NCI-H2081 treated with DMSO at 0.1 percent for 48 hours (cell line): ENCODE measurements around the gene PLEKHH3.

Experiments used
- DNase-seq: peaks from one replicate; lab custom pipeline; 2025; lab: John Stamatoyannopoulos, UW

PLEKHH3 gene

GRCh38 chr17:42676424-42677011, at the start of gene PLEKHH3:
Gene PLEKHH3, minus strand, starts transcription at chr17:42676994. Its CDS starts 431 bp downstream, at chr17:42676563.
- no peak for DNase-seq

GRCh38 chr17:42725143-42725542, 48.3 kb upstream of the PLEKHH3 start:
- no peak for DNase-seq

- DNase-seq, result no peak
Observed at GRCh38 chr17:42723636-42724035, 46.8 kb upstream of the PLEKHH3 start.

- DNase-seq, result peak; percentile 63
Observed at GRCh38 chr17:42720996-42721583, 44.3 kb upstream of the PLEKHH3 start.

GRCh38 chr17:42709561-42709960, 32.8 kb upstream of the PLEKHH3 start:
- no peak for DNase-seq

GRCh38 chr17:42708588-42708987, 31.8 kb upstream of the PLEKHH3 start:
- no peak for DNase-seq

- DNase-seq, result no peak
Observed at GRCh38 chr17:42706732-42707131, 29.9 kb upstream of the PLEKHH3 start.

GRCh38 chr17:42704837-42705494, 28.2 kb upstream of the PLEKHH3 start:
- no peak for DNase-seq

- no peak for DNase-seq
Observed at GRCh38 chr17:42704490-42704836, 27.7 kb upstream of the PLEKHH3 start.

GRCh38 chr17:42702446-42702845, 25.7 kb upstream of the PLEKHH3 start:
- DNase-seq, result no peak

- no peak for DNase-seq
Observed at GRCh38 chr17:42700586-42701289, 23.9 kb upstream of the PLEKHH3 start.

GRCh38 chr17:42699415-42699740, 22.6 kb upstream of the PLEKHH3 start:
- DNase-seq, result no peak

GRCh38 chr17:42698736-42699414, 22.1 kb upstream of the PLEKHH3 start:
- no peak for DNase-seq

- DNase-seq, result no peak
Observed at GRCh38 chr17:42697108-42697811, 20.5 kb upstream of the PLEKHH3 start.

GRCh38 chr17:42695500-42695899, 18.7 kb upstream of the PLEKHH3 start:
- DNase-seq, result no peak

GRCh38 chr17:42694524-42694923, 17.7 kb upstream of the PLEKHH3 start:
- DNase-seq, result no peak

- no peak for DNase-seq
Observed at GRCh38 chr17:42692489-42692888, 15.7 kb upstream of the PLEKHH3 start.

GRCh38 chr17:42691021-42691545, 14.3 kb upstream of the PLEKHH3 start:
- DNase-seq, result no peak

GRCh38 chr17:42690596-42690995, 13.8 kb upstream of the PLEKHH3 start:
- DNase-seq, result no peak

- no peak for DNase-seq
Observed at GRCh38 chr17:42687707-42688320, 11.0 kb upstream of the PLEKHH3 start.

GRCh38 chr17:42686520-42687128, 9.8 kb upstream of the PLEKHH3 start:
- DNase-seq, result no peak
